ENCODE measurements around the gene COMMD4. TPM values are rescaled to one million over a fixed set of nuclear protein-coding genes. Genes with fewer than 3 reads are reported as not detected.

COMMD4 gene
- polyA plus RNA-seq, 3 donors = 41.1 to 63.1 (median 41.3) TPM

DNA sequence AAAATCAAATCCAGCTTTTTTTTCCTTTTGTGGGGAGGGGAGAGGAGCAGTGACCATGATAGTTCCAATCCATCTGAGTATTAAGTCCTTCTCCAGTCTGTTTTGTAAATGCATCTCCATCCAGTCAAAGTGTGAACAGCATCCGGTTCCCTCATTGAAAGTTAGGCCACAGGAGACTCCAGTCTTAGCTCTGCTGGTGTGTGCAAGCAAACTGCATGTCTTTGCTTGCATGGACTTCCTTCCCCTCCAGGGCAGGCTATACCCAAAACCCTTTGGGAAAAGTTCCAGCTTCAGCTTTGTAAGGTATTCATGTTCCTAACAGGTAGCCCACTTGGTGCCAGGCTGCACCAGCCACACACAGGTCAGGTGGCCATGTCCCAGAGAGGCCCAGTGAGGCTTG, 35.6 kb downstream of the COMMD4 start:
- peaks cover 18% of the 10 kb centered on the region for H3K4me1 Mint-ChIP-seq
- WGBS (ENCODE audit: insufficient coverage) = no CpG with 5 or more reads among the region's 1 CpG
- H3K4me3 Mint-ChIP-seq = no peak overlapping the region
- Histone ChIP-seq H2AFZ (ENCODE audit: insufficient read depth, low read depth, low read length, poor library complexity, severe bottlenecking) (no peak overlapping the region), H3K9me3 (replicated peaks in 1 of 2; ENCODE audit: control insufficient read depth in 1 of 2, insufficient read depth in 1 of 2, low read length in 2 of 2) (no peaks in the 10 kb centered on the region), H3K79me2 (ENCODE audit: insufficient read depth, low read length) (peaks cover 9% of the 10 kb centered on the region), H3K27ac (ENCODE audit: low read depth in 1 of 2, low read length in 2 of 2) (no peak overlapping the region), H3K27me3 (ENCODE audit: control insufficient read depth in 2 of 2, insufficient read depth in 2 of 2, low read length in 2 of 2) (no peaks in the 10 kb centered on the region), H3K4me3 (replicated peaks in 1 of 3; ENCODE audit: low read depth in 2 of 3, low read length in 3 of 3) (no peak overlapping the region), H3K4me2 (replicated peaks; ENCODE audit: extremely low read depth, low read length, poor library complexity, severe bottlenecking) (no peak overlapping the region), H3K4me1 (ENCODE audit: control insufficient read depth in 1 of 2, insufficient read depth in 2 of 2, low read length in 2 of 2) (peaks cover 13 to 19% of the 10 kb centered on the region in 2 donors), H3K36me3 (replicated peaks in 1 of 2; ENCODE audit: control insufficient read depth in 1 of 2, insufficient read depth in 2 of 2, low read length in 2 of 2) (peaks cover 59 to 75% of the 10 kb centered on the region in 2 donors), H3K9ac (ENCODE audit: insufficient read depth, low read length, poor library complexity, severe bottlenecking) (no peak overlapping the region), H4K20me1 (ENCODE audit: insufficient read depth, low read length) (peaks cover 19% of the 10 kb centered on the region)
- H3K27me3 Mint-ChIP-seq (ENCODE audit: low read depth in 3 of 3) = peaks cover 0 to 2% (median 0%) of the 10 kb centered on the region in 3 donors
- DNase-seq = no peak
- H3K27ac Mint-ChIP-seq = no peak overlapping the region
- intact Hi-C loops (cut with micrococcal nuclease) = no loop called here
- H3K9me3 Mint-ChIP-seq = no peaks in the 10 kb centered on the region
- TF ChIP-seq, protein P1, sequence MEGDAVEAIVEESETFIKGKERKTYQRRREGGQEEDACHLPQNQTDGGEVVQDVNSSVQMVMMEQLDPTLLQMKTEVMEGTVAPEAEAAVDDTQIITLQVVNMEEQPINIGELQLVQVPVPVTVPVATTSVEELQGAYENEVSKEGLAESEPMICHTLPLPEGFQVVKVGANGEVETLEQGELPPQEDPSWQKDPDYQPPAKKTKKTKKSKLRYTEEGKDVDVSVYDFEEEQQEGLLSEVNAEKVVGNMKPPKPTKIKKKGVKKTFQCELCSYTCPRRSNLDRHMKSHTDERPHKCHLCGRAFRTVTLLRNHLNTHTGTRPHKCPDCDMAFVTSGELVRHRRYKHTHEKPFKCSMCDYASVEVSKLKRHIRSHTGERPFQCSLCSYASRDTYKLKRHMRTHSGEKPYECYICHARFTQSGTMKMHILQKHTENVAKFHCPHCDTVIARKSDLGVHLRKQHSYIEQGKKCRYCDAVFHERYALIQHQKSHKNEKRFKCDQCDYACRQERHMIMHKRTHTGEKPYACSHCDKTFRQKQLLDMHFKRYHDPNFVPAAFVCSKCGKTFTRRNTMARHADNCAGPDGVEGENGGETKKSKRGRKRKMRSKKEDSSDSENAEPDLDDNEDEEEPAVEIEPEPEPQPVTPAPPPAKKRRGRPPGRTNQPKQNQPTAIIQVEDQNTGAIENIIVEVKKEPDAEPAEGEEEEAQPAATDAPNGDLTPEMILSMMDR (IDR thresholded peaks at IDR 0.05) = no peak
- H3K36me3 Mint-ChIP-seq = peaks cover 52 to 69% of the 10 kb centered on the region in 2 donors

DNA sequence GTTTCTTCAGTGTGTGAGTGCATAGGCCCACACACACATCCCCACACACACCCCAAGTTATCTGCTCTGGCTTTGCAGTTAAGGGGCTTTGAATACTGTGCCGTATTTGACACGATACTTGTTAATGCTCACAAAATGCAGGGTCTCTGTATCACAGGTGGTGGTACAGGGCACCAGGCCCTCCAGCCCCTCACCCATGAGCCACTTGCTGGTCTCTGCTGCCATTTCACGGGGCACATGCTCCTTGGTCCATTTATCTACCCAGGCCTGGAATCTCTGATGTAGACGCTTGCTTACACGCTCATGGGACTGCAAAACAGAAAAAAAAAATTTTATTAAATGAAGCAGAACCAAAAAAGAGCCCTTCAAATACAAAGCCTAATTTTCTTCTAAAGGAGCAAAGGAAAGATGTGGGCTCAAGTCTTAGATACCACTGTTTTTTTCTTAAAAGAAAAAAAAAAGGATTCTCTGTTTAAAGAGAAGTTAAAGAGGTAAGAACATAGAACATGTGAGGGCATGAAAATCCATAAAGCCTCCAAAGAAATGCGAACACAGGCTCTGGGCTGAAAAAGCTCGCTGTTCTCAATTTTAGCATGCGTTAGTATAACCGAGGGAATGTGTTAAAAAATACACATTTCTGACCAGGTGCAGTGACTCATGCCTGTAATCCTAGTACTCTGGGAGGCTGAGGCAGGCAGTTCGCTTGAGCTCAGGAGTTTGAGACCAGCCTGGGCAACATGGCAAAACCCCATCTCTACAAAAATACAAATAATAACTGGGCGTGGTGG, 36.2 kb downstream of the COMMD4 start:
- Histone ChIP-seq H4K20me1 (ENCODE audit: insufficient read depth, low read length) (peaks cover 13% of the 10 kb centered on the region), H3K27me3 (ENCODE audit: control insufficient read depth in 2 of 2, insufficient read depth in 2 of 2, low read length in 2 of 2) (no peaks in the 10 kb centered on the region), H3K27ac (ENCODE audit: low read depth in 1 of 2, low read length in 2 of 2) (no peak overlapping the region), H3K9ac (ENCODE audit: insufficient read depth, low read length, poor library complexity, severe bottlenecking) (no peak overlapping the region), H3K4me1 (ENCODE audit: control insufficient read depth in 1 of 2, insufficient read depth in 2 of 2, low read length in 2 of 2) (peaks cover 13 to 19% of the 10 kb centered on the region in 2 donors), H3K9me3 (replicated peaks in 1 of 2; ENCODE audit: control insufficient read depth in 1 of 2, insufficient read depth in 1 of 2, low read length in 2 of 2) (no peaks in the 10 kb centered on the region), H3K4me2 (replicated peaks; ENCODE audit: extremely low read depth, low read length, poor library complexity, severe bottlenecking) (no peak overlapping the region), H3K4me3 (replicated peaks in 1 of 3; ENCODE audit: low read depth in 2 of 3, low read length in 3 of 3) (no peak overlapping the region), H3K79me2 (ENCODE audit: insufficient read depth, low read length) (peaks cover 9% of the 10 kb centered on the region), H2AFZ (ENCODE audit: insufficient read depth, low read depth, low read length, poor library complexity, severe bottlenecking) (no peak overlapping the region), H3K36me3 (replicated peaks in 1 of 2; ENCODE audit: control insufficient read depth in 1 of 2, insufficient read depth in 2 of 2, low read length in 2 of 2) (peaks cover 58 to 75% of the 10 kb centered on the region in 2 donors)
- H3K36me3 Mint-ChIP-seq = peaks cover 52 to 68% of the 10 kb centered on the region in 2 donors
- no peak for DNase-seq
- intact Hi-C loops (cut with micrococcal nuclease) = no loop called here
- 100% methylated on average over 7 of the region's 11 CpGs for WGBS (ENCODE audit: insufficient coverage)
- peaks cover 0 to 2% (median 0%) of the 10 kb centered on the region in 3 donors for H3K27me3 Mint-ChIP-seq (ENCODE audit: low read depth in 3 of 3)
- H3K4me3 Mint-ChIP-seq = no peak overlapping the region
- no peaks in the 10 kb centered on the region for H3K9me3 Mint-ChIP-seq
- peaks cover 18% of the 10 kb centered on the region for H3K4me1 Mint-ChIP-seq
- no peak overlapping the region for H3K27ac Mint-ChIP-seq
- TF ChIP-seq, protein P1 (IDR thresholded peaks at IDR 0.05) = no peak
